ENCODE data around the gene ESPL1.

DNA sequence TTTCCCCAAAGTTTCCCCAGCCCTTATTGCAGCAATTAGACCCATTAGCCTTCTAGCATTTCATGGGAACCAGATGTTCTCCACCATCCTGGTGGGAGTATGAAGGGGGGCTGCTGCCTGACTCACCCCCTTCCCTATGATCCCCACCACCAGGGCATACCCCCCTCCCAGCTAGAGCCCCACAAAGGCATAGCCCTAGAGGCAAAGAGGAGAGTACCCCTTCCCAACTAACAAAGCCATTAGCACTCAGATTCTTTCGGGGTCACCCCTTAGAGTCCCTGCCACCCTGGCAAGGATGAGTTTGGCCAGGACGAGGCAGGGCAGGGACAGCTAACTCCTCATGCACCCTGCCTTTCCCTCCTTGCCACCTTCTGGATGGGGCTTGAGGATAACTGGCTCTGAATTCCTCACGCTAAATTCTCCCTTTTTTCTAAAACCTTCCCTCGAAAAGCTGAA, 45.3 kb upstream of the ESPL1 start:
- TF ChIP-seq POLR2A (IDR thresholded peaks at IDR 0.05; ENCODE audit: low read depth, low read length) (no peak), TAF1 (IDR thresholded peaks at IDR 0.05; ENCODE audit: low read depth, low read length) (no peak), POU2F2 (IDR thresholded peaks at IDR 0.05; ENCODE audit: low read depth, low read length) (no peak), POLR2AphosphoS5 (IDR thresholded peaks at IDR 0.05; ENCODE audit: low read depth, low read length) (no peak)
